ENCODE measurements around the gene DNM1.
A peak's percentile ranks its signal among the peaks of the same experiment; 100 is the strongest.

Gene DNM1

GRCh38 chr9:128178806-128179431 lies 24.3 kb upstream of the DNM1 start:
- no peak for DNase-seq

DNA sequence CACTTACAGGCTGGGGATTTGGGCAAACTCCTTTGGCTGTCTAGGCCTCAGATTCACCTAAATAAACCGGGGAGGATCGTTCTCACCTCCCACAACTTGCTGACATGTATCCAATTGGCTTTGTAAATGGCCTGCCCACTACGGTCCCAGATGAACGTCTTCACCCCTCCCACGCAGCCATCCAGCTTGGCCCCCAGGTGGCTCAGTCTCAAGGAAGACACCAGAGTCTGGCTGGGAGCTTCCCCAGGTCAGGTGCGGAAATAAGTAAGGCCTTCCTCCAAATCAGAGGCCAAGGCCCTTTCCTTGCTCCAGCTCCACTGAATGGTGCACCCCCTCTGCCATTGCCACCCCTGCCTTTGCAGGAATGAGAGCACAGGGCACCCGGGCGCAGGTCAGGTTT lies 23.2 kb upstream of the DNM1 start:
- DNase-seq: no peak

DNA sequence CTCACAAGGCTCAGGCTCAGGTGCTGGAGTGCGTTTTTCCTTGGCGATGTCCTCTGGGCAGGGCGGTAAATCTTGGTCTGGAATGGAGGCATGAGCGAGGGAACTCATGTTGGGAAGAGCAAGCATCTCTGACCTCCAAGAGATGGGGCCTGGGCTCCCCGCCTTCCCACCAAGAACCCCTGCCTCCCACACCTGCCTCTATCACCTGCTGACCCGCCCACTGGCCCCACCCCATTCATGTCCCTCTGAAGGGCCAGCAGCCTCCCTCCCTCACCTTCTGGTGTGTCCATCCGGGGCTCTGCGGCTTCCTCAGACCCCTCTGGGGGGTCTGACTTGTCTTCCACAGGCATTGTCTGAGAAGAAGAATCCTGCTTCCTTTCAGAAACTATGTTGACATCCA lies 22.7 kb upstream of the DNM1 start:
- no peak for DNase-seq

DNA sequence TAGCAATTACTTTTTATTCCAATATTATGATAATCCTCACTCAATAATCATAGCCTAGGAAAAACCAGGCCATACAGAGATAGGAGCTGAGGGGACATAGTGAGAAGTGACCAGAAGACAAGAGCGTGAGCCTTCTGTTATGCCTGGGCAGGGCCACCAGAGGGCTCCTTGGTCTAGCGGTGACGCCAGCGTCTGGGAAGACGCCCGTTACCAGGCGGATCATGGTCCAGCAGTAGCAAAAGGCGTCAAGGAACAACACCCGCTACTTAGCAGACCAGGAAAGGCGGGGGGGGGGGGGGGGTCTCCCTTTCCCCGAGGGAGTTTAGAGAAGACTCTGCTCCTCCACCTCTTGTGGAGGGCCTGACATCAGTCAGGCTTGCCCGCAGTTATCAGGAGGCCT lies 21.7 kb upstream of the DNM1 start:
- peak; percentile 33 for DNase-seq

DNA sequence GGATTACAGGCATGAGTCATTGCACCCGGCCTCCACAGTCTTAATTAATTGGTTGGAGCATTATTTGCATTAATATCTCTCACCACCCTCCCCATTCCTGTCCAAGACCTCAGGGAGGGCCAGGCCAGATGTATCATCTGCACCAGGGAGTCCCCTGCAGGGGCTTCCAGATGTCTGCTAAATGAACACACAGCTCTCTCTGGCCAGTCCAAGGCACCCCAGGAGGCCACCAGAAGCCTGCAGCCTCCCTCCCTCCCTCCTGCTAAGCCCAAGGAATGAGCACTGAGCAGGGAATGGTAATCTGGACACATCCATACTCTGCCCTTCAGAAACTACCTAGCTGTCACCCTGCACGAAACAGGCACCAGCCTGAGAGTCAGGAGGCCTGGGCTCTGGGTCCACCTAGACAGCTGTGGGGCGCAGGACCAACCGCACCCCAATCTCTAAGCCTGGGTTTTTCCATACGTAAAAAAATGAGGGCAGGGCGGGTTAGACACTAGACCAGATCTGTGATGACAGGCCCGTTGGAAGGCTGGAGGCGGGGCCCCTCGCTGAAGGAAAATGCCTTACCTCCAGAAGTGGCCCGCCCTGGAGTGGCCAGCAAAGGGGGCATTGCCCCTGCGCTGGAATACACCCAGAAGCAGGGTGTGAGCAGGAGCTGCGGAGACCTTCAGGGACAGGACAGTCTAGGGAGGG lies 20.1 kb upstream of the DNM1 start:
- DNase-seq: no peak

GRCh38 chr9:128185979-128186965 lies 16.9 kb upstream of the DNM1 start:
- no peak for DNase-seq

DNA sequence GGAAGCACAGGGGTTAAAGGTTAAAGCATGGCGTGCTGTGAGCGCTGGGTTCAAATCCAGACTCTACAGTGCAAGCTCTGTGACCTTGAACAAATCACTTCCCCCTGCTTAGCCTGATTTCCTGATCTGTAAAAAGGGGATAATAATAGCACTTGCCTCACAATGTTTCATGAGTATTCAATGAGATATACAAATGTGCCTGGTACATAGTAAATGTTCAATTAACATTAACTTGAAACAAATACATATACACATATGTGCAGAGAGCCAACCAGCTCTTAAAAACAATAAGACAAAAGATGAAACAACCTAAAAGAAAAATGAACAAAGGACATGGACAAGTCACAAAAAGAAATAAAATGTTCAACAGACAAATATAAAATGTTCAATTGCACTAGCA lies 15.8 kb upstream of the DNM1 start:
- no peak for DNase-seq

DNA sequence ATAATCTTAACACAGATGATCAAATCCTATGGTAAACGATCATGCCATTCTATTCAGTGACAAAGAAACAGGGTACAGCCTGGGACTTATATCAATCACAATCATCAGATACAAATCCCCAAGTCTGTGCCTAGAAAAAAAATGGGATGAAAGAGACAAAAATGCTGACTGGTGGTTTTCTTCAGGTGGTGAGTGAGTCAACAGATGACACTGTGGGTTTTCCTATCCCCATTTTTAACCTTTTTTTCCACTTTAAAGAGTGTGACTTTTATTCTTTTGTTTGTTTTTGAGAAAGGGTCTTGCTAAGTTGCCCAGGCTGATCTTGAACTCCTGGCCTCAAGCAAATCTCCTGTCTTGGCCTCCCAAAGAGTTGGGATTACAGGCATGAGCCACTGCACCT lies 15.0 kb upstream of the DNM1 start:
- no peak for DNase-seq

GRCh38 chr9:128190013-128190412 lies 13.2 kb upstream of the DNM1 start:
- no peak for DNase-seq

GRCh38 chr9:128190516-128191405 lies 12.4 kb upstream of the DNM1 start:
- DNase-seq: no peak

DNA sequence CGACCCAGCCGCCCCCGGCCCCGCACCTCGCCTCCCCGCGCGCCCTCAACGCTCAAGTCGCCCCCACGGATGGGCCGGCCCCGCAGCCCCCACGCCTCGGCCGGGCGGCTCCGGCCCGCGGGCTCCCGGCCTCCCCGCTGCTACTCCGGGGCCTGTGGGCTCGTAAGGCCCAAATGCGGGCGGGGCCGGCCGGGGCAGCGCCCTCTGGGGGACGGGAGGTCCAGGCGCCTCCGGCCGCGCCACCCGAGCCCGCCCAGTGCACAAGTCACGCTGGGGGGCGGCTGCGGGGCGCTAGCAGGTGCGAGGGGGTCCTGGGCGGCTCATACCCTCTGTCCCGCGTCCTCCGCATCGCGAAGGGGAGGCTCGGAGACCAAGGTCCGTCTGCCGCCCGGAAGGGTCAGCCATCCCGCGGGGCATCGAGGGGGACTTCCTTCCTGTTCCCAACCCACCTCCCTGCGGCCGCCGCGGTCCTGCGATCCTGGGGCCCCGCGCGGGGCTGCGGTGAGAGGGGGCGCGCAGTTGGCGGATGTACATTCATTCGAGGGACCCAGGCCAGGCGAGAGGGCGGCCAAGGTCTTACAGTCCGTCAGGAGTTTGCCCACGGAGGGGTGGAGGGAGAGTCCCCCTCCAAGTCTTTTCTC lies 11.7 kb upstream of the DNM1 start, which contains the start of gene CIZ1:
CIZ1 (minus strand) TSS at position 167 of the 641 bp plus-strand sequence. CDS start 715 bp downstream, outside the sequence.
- peak; percentile 74 for DNase-seq

- peak; percentile 89 for DNase-seq
These were observed 10.4 kb upstream of the DNM1 start for GRCh38 chr9:128192601-128193371.

- DNase-seq: no peak
These were observed 9.6 kb upstream of the DNM1 start for GRCh38 chr9:128193469-128194096.

DNA sequence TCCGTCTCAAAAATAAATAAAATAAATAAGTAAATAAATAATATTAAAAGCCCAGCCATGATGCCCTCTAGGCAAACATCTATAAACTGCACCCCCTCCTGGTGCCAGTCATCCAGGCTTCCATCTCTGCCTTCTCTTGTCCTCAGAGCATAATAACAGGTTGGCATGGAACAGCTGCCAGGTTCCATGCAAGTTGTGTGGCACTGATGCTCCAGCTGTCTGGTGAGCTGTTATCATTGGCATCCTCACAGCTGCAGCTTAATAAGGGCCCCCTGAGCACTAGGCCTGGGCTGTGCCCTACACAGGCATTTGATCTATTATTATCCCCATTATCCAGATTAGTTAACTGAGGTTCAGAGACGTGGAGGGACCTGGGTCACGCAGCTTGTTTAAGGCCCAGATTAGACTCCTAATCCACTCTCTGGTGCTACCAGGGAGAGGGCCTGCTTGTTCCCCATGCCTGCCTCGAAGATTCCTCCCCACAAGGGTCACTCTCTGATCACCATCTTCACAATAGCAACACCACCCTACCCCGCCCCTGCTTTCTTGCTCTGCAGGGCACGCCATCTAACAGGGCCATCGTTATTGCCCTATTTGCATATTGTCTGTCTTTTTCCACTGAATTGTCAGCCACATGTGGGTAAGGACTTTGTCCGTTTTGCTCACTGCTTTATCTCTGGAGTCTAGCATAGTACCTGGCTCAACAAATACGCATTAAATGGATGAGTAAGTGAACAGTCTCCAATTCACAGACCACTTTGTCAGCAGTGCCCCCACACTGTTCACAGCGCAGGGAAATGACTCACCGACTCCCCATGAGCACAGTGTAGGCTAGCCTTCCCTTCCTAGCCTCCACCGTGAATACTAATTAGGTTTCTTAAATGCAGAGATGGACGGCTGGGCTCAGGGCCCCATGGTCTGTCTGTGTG lies 1.5 kb upstream of the DNM1 start:
- DNase-seq: peak; percentile 74

- no peak for DNase-seq
These were observed 543 bp upstream of the DNM1 start for GRCh38 chr9:128202648-128203023.

GRCh38 chr9:128203707-128204551 lies 750 bp downstream of the DNM1 start:
- DNase-seq: peak; percentile 52

- DNase-seq: no peak
These were observed 1.7 kb downstream of the DNM1 start for GRCh38 chr9:128204858-128205257.

DNA sequence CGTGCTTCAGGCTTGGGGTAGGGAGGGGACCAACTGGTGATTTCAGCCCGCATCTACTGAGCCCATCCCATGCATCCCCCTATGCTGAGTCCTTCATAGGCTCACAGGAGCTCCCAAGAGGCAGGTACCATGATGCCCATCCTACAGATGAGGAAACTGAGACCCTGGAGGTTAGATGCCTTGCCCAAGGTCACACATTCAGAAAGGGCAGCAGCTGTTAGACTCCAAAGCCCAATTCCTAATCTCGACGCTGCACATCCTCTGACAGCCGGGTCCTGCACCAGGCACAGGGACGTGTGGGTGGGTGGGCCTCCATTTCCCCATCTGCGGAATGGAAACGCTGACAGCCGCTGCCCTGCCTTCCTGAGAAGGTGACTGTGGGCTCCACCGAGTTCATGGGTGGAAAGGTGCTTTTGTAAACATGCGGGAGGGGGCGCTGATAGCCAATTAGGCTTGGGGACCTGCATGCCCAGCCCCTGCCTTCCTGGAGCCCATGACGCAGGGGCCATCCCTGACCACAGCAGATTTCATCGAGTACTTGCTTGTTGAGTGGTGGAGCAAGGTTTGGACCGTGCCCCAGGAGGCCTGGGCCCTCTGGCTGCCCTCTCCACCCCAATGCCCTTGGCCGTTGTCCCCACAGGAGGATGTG lies 2.2 kb downstream of the DNM1 start:
- no peak for DNase-seq
